ENCODE results near the gene CD80. TPM values are rescaled to one million over a fixed set of nuclear protein-coding genes. Genes with fewer than 3 reads are reported as not detected.

Gene CD80
- total RNA-seq, 4 donors from 2014 or later: not detected

- no peak for TF ChIP-seq CTCF (IDR thresholded peaks at IDR 0.05)
- TF ChIP-seq POLR2A (IDR thresholded peaks at IDR 0.05): no peak
- WGBS, 2 donors: 0% methylated on average over 52 to 58 of the region's 58 CpGs
- H3K4me3 ChIP-seq (ENCODE audit: low read depth, poor library complexity, severe bottlenecking): peak within 1 kb of the TSS; percentile 99
- intact Hi-C loops (cut with DNase I; ENCODE audit: low total_unique reads): no loop called here
- DNase-seq (ENCODE audit: low spot score in 2 of 2): peak; percentile 97 to 99
Observed at GRCh38 chr3:119498186-119499011, 61.0 kb downstream of the CD80 start, which contains the start of gene TIMMDC1. TIMMDC1 (plus strand) TSS chr3:119498547; CDS start chr3:119498734, 187 bp downstream.

DNA sequence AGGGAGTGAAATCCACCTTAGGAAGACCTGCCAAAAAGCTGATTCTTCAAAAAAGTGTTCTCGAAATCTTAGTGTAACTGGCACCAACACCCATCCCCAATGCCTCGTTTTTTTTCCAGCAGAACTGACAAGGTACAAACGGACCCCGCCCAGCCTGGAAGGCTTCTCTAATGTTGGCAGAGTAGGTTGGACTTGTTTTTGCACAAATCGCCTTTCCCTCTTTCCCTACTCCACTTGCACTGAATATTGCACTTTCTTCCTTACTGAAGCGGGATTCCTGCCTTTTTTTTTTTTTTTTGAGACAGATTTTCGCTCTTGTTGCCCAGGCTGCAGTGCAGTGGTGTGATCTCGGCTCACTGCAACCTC, 61.6 kb downstream of the CD80 start:
- peak overlapping the region; percentile 63 for H3K4me3 ChIP-seq (ENCODE audit: low read depth, poor library complexity, severe bottlenecking)
- TF ChIP-seq POLR2A (IDR thresholded peaks at IDR 0.05) (no peak), CTCF (IDR thresholded peaks at IDR 0.05) (no peak)
- 3 to 5% methylated on average over 8 of the region's 8 CpGs for WGBS, 2 donors
- intact Hi-C loops (cut with DNase I; ENCODE audit: low total_unique reads): no loop called here
- DNase-seq (ENCODE audit: low spot score in 2 of 2): peak in 1 of 2 donors; percentile 55

GRCh38 chr3:119494597-119494996, 64.8 kb downstream of the CD80 start:
- intact Hi-C loops (cut with DNase I; ENCODE audit: low total_unique reads): no loop called here
- TF ChIP-seq CTCF (IDR thresholded peaks at IDR 0.05) (no peak), POLR2A (IDR thresholded peaks at IDR 0.05) (no peak)
- no peak for DNase-seq (ENCODE audit: low spot score in 2 of 2)
- no peak overlapping the region for H3K4me3 ChIP-seq (ENCODE audit: low read depth, poor library complexity, severe bottlenecking)
- WGBS, 2 donors: 87 to 90% methylated on average over 2 of the region's 2 CpGs

DNA sequence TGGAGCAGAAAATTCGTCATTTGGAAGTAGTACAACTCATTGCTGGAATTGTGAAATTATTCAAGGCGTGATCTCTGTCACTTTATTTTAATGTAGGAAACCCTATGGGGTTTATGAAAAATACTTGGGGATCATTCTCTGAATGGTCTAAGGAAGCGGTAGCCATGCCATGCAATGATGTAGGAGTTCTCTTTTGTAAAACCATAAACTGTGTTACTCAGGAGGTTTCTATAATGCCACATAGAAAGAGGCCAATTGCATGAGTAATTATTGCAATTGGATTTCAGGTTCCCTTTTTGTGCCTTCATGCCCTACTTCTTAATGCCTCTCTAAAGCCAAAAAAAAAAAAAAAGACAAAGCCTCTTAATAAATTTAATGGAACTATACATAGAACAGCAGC, 66.6 kb downstream of the CD80 start:
- no peak overlapping the region for H3K4me3 ChIP-seq (ENCODE audit: low read depth, poor library complexity, severe bottlenecking)
- no peak for DNase-seq (ENCODE audit: low spot score in 2 of 2)
- WGBS, 2 donors: 88 to 89% methylated on average over 3 of the region's 3 CpGs
- TF ChIP-seq CTCF (IDR thresholded peaks at IDR 0.05): no peak
- TF ChIP-seq POLR2A (IDR thresholded peaks at IDR 0.05): no peak
- intact Hi-C loops (cut with DNase I; ENCODE audit: low total_unique reads): no loop called here

DNA sequence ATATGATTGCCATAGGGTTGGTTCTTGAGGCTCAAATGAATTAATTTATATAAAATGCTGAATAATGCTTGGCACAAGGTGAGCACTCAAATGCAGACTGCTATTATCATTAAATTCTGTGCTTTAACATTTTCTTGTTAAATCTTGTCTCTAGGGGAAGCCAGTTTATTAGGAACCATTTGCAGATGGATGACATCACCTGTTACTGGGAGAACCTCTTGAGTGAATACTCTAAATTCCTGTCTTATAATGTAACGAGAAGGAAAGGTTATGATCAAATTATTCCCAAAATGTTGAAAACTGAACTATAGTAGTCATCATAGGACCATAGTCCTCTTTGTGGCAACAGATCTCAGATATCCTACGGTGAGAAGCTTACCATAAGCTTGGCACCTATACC, 67.3 kb downstream of the CD80 start:
- 87 to 92% methylated on average over 2 of the region's 2 CpGs for WGBS, 2 donors
- no peak overlapping the region for H3K4me3 ChIP-seq (ENCODE audit: low read depth, poor library complexity, severe bottlenecking)
- DNase-seq (ENCODE audit: low spot score in 2 of 2): no peak
- intact Hi-C loops (cut with DNase I; ENCODE audit: low total_unique reads): no loop called here
- TF ChIP-seq CTCF (IDR thresholded peaks at IDR 0.05): no peak
- no peak for TF ChIP-seq POLR2A (IDR thresholded peaks at IDR 0.05)
